Suprapubic skin (tissue), 4 donors: ENCODE measurements around the gene NEIL1. TPM values are rescaled to one million over a fixed set of nuclear protein-coding genes. Genes with fewer than 3 reads are reported as not detected.

ENCODE experiments used
- DNase-seq, 2 donors: peaks; one replicate each; pipeline ENCODE4 v3.0.0-alpha.2; 2019; ENCODE audit warnings: low spot score in 2 of 2
- H3K27ac ChIP-seq: fragments of 200-600 bp; sonication (generic); one replicate; pipeline ENCODE4 v1.5.1; 2019
- H3K27me3 ChIP-seq: fragments of 200-600 bp; sonication (generic); one replicate; pipeline ENCODE4 v1.5.1; 2019
- H3K36me3 ChIP-seq: fragments of 200-600 bp; sonication (generic); one replicate; pipeline ENCODE4 v1.5.1; 2019
- H3K4me1 ChIP-seq: fragments of 200-600 bp; sonication (generic); one replicate; pipeline ENCODE4 v1.5.1; 2019
- H3K4me3 ChIP-seq: fragments of 200-600 bp; sonication (generic); one replicate; pipeline ENCODE4 v1.5.1; 2019; ENCODE audit warnings: mild to moderate bottlenecking
- H3K9me3 ChIP-seq: fragments of 200-600 bp; sonication (generic); one replicate; pipeline ENCODE4 v1.5.1; 2019
- EP300 ChIP-seq: sonication (generic); formaldehyde crosslinking; IDR thresholded peaks from one replicate; pipeline ENCODE4 v1.6.1; 2017; ENCODE audit warnings: antibody characterized with exemption
- POLR2A ChIP-seq, 2 donors: fragments of 450-650 bp; IDR thresholded peaks; one replicate each; pipeline ENCODE4 v1.6.1; 2017; ENCODE audit warnings: antibody characterized with exemption in 2 of 2, mild to moderate bottlenecking in 2 of 2, moderate library complexity in 2 of 2
- POLR2AphosphoS5 ChIP-seq, 3 donors: sonication (generic); formaldehyde crosslinking; IDR thresholded peaks; one replicate each; pipeline ENCODE4 v1.6.1; 2017; ENCODE audit warnings: antibody characterized with exemption in 3 of 3
- WGBS: methylation state at CpG from one replicate; pipeline ENCODE4 v1.1.5; 2018; 5-methylcytosine and 5-hydroxymethylcytosine counted together
- total RNA-seq, 4 donors: library from RNA; depleted of rRNA; stranded (reverse); fragments of >200 nt; gene quantifications; one replicate each; pipeline ENCODE4 v1.1.0, GENCODE V29; 2016
- TF ChIP-seq, protein P1 (sequence below), 2 donors: fragments of 200-600 bp in 1 of 2; fragments of 450-650 bp in 1 of 2; sonication (generic) in 1 of 2; IDR thresholded peaks; one replicate each; pipeline ENCODE4 v1.5.1; 2016 to 2019; ENCODE audit warnings: antibody characterized with exemption in 2 of 2, mild to moderate bottlenecking in 1 of 2, moderate library complexity in 1 of 2

The NEIL1 gene
- total RNA-seq, 4 donors from 2014 or later: 26.3 to 123 (median 38.0) TPM

DNA sequence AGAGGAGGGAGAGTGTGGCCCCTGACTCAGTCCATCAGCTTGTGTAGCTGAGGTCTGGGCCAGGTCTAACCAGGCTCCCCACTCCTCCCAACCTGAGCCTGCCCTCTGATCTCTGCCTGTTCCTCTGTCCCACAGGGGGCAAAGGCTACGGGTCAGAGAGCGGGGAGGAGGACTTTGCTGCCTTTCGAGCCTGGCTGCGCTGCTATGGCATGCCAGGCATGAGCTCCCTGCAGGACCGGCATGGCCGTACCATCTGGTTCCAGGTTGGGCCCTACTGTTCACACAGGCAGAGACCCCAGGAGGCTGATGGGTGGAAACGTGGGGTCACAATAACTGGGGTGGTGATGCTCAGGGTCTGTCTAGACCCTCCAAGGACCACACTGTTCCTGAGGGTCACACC is 6.8 kb downstream of the NEIL1 start:
- no peak for TF ChIP-seq POLR2AphosphoS5 (IDR thresholded peaks at IDR 0.05)
- TF ChIP-seq, protein P1, sequence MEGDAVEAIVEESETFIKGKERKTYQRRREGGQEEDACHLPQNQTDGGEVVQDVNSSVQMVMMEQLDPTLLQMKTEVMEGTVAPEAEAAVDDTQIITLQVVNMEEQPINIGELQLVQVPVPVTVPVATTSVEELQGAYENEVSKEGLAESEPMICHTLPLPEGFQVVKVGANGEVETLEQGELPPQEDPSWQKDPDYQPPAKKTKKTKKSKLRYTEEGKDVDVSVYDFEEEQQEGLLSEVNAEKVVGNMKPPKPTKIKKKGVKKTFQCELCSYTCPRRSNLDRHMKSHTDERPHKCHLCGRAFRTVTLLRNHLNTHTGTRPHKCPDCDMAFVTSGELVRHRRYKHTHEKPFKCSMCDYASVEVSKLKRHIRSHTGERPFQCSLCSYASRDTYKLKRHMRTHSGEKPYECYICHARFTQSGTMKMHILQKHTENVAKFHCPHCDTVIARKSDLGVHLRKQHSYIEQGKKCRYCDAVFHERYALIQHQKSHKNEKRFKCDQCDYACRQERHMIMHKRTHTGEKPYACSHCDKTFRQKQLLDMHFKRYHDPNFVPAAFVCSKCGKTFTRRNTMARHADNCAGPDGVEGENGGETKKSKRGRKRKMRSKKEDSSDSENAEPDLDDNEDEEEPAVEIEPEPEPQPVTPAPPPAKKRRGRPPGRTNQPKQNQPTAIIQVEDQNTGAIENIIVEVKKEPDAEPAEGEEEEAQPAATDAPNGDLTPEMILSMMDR (IDR thresholded peaks at IDR 0.05): no peak
- Histone ChIP-seq H3K27me3 (no peaks in the 10 kb centered on the region), H3K4me3 (no peak overlapping the region), H3K4me1 (peaks cover 7% of the 10 kb centered on the region), H3K9me3 (no peaks in the 10 kb centered on the region), H3K36me3 (peaks cover 39% of the 10 kb centered on the region), H3K27ac (no peak overlapping the region)
- DNase-seq: no peak
- 80% methylated on average over 5 of the region's 7 CpGs for WGBS

DNA sequence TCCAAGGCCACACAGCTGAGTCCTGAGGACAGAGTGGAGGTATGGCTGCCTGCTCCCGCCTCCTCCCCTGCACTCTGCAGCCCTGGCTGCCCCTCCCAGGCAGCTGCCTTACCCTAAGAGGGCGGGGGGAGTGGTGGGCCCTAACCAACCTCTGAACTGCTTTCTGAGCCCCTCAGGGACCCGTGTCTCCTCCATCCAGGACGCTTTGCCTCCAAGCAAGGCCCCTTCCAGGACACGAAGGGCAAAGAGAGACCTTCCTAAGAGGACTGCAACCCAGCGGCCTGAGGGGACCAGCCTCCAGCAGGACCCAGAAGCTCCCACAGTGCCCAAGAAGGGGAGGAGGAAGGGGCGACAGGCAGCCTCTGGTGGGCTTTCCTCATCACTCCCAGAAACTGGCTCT is 7.6 kb downstream of the NEIL1 start:
- no peaks in the 10 kb centered on the region for H3K9me3 ChIP-seq
- H3K4me3 ChIP-seq: no peak overlapping the region
- TF ChIP-seq, protein P1 (IDR thresholded peaks at IDR 0.05): no peak
- no peaks in the 10 kb centered on the region for H3K27me3 ChIP-seq
- H3K36me3 ChIP-seq: peaks cover 48% of the 10 kb centered on the region
- H3K27ac ChIP-seq: no peak overlapping the region
- no peaks in the 10 kb centered on the region for H3K4me1 ChIP-seq
- peak in 1 of 2 donors; percentile 64 for DNase-seq
- WGBS: 83% methylated on average over 7 of the region's 7 CpGs

DNA sequence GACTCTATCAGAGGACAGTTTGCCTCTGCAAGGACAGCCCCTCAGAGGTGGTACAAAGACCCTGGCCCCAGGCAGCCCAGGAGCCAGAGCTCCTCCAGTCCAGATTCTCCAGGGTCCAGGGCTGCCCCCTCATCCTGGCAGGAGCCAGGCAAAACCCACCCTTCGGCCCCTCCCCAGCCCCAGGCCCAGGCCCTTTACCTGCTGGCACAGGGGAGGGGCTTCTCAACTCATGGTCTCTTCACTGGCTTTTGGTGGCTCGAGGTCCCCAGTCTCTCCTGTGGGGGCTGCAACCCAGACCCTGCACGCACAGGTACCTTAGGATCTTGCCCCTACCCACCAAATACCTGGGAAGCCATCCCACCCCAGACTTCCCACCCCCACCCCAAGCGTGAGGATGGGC is 8.5 kb downstream of the NEIL1 start:
- H3K4me3 ChIP-seq: no peak overlapping the region
- no peaks in the 10 kb centered on the region for H3K4me1 ChIP-seq
- H3K9me3 ChIP-seq: no peaks in the 10 kb centered on the region
- H3K27me3 ChIP-seq: no peaks in the 10 kb centered on the region
- 100% methylated on average over 2 of the region's 4 CpGs for WGBS
- no peak for DNase-seq
- H3K27ac ChIP-seq: no peak overlapping the region
- peaks cover 57% of the 10 kb centered on the region for H3K36me3 ChIP-seq
- TF ChIP-seq, protein P1 (IDR thresholded peaks at IDR 0.05): no peak
- TF ChIP-seq POLR2AphosphoS5 (IDR thresholded peaks at IDR 0.05) (no peak), EP300 (no peak), POLR2A (IDR thresholded peaks at IDR 0.05) (no peak)

DNA sequence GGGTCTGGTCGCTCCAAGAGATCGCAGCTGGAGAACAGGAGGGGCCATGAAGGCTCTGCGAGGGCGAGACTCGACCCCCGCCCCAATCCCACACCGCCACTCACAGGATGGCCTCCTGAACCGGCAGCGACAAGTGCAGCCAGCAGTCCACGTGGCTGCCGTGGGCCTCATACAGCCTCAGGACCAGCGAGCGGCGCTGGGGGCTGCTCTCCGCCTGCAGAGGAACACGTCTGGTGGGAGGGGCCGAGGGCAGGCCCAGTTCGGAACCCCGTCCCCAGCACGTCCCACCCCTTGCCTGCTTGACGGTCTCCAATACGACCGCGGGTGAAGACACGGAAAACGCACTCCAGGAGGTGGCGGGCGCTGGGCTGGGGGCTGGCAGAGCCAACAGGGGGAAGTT is 9.2 kb downstream of the NEIL1 start:
- no peak overlapping the region for H3K4me3 ChIP-seq
- peaks cover 63% of the 10 kb centered on the region for H3K36me3 ChIP-seq
- peak in 1 of 2 donors; percentile 59 for DNase-seq
- no peaks in the 10 kb centered on the region for H3K4me1 ChIP-seq
- H3K27me3 ChIP-seq: no peaks in the 10 kb centered on the region
- H3K27ac ChIP-seq: no peak overlapping the region
- H3K9me3 ChIP-seq: no peaks in the 10 kb centered on the region
- WGBS: 86% methylated on average over 28 of the region's 28 CpGs
- TF ChIP-seq, protein P1 (IDR thresholded peaks at IDR 0.05): no peak
- TF ChIP-seq POLR2AphosphoS5 (IDR thresholded peaks at IDR 0.05) (no peak), EP300 (no peak), POLR2A (IDR thresholded peaks at IDR 0.05) (no peak)

DNA sequence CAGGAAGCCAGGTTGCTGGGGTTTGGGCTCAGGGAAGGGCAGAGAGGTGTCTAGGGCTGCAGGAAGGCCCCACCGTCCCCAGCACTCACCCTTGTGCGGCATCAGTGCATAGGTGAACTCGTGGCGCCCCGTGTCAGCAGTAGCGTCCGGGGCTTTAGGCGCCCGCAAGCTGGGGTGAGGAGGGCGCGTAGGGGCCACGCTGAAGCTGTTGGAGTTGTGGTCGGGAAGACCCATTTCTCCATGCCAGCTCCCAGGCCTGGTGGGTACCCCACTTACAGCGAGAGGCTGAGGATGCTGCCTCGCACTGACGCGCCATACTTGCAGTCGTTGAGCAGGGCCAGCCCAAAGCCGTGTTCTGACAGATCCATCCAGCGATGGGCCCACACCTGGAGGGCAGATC is 9.7 kb downstream of the NEIL1 start:
- no peaks in the 10 kb centered on the region for H3K27me3 ChIP-seq
- no peak overlapping the region for H3K27ac ChIP-seq
- TF ChIP-seq, protein P1 (IDR thresholded peaks at IDR 0.05): no peak
- TF ChIP-seq EP300: no peak
- no peak for TF ChIP-seq POLR2AphosphoS5 (IDR thresholded peaks at IDR 0.05)
- no peak for TF ChIP-seq POLR2A (IDR thresholded peaks at IDR 0.05)
- DNase-seq: no peak
- H3K36me3 ChIP-seq: peaks cover 68% of the 10 kb centered on the region
- H3K9me3 ChIP-seq: no peaks in the 10 kb centered on the region
- no peaks in the 10 kb centered on the region for H3K4me1 ChIP-seq
- 100% methylated on average over 2 of the region's 20 CpGs for WGBS
- no peak overlapping the region for H3K4me3 ChIP-seq
